ENCODE data around the gene NKG7.

NKG7 gene

DNA sequence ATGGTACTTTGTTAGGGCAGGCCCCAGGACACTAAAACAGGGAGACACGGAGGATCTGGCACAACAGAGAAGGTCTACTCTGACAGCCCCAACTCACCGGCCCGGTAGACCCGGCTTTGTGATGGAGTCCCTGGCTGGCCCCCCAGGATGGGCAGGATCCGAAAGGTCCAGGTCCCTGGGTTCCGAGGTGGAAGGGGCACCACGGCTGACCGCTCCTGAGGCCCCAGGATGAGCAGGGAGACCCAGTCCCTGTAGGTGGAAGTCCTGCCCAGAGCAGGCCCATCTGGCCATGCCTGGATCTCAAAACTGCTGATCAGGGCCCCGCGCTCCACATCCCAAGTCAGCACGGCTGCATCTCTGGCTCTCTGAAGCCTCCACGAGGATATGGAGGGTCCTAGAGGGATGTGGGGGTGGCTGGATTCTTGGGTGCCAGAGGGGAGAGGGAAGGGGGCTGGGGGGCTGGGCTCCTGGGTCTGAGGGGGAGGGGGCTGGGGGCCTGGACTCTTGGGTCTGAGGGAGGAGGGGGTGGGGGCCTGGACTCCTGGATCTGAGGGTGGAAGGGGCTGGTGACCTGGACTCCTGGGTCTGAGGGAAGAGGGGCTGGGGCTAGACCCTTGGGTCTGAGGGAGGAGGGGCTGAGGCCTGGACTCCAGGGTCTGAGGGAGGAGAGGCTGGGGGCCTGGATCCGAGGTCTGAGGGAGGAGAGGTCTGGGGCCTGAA, 35.2 kb downstream of the NKG7 start:
- no peak for DNase-seq (ENCODE audit: low read depth)

DNA sequence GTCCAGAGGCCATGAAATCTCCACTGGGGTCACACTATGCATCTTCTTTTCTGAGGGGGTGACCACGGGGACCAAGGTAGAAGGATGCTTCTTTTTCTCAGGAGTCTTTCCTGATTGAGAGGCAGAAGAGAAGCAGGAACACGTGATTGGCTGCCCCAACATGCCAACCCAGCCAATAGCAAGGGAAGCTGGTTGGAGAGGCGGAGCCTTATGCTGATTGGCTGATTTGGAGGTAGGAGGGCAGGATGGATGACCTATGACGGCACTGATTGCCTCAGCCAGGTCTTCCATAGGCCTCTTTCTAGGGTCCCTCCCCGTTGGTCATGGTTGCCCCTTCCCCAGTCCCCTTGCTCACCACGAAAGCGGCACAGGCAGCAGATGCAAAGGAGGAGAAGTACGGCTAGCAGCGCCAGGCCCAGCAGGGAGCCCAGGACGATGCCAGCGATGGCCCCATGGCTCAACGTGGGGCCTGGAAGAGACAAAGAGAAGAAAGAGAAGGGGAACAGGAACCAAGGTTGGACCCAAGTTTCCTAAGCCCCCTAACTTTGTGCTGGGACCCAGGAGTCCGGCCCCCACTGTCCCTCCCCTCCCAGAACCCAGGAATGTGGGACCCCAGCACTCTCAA, 38.5 kb downstream of the NKG7 start:
- DNase-seq (ENCODE audit: low read depth) = no peak

DNA sequence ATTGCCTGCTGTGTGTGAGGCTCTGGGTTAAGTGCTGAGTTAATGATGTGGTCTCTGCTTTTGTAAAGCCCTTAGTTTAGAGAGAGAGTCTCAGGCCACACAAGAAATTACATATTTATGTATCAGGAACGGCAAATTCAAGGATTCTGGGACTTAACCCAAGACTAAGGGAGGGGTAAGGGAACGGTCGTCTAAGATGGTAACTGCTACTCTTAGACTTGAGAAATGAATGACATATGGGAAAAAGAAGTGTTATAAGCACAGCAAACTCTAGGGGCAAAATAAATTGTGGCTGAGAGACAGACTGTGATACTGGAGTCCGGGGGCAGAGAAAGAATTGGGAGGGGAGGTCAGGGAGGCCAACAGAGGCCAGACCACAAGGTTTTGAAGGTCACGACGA, 40.7 kb downstream of the NKG7 start:
- DNase-seq (ENCODE audit: low read depth) = no peak

DNA sequence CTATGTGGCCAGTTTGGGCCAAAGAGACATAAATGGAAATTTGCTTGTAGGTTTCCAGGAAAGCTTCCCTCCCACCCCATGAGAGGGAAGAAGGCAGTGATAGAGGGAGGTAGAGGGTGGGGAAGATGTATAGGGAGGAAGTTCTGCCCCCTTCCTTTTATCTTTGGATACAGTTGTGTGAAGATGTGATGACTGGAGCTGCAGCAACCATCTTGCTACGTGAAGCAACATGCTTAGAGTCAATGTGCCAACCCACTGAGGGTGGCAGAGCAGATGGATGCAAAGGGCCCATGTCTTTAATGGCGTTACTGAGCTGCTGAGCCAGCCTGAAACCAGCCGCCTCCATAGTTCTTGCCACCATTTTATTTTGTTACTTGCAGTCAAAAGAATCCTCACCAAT, 41.3 kb downstream of the NKG7 start:
- DNase-seq (ENCODE audit: low read depth) = no peak

DNA sequence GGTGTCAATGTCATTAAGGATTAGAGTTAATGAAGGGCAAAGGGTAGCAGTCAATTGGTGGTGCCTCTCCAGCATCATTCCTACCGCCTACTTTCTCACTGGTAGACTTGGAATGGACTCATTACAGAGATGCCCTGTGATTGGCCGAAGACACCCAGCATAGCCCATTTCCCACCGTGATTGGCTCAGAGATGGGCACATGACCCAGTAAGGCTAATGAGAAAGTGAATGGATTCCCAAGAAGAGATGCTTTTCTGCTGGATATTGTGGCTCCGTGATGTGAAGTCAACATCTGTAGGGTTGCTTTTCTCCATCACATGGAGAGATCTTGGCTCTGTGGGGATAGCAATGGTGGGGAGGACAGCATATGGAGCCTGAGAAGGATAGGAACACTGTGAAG, 42.1 kb downstream of the NKG7 start:
- DNase-seq (ENCODE audit: low read depth) = no peak

DNA sequence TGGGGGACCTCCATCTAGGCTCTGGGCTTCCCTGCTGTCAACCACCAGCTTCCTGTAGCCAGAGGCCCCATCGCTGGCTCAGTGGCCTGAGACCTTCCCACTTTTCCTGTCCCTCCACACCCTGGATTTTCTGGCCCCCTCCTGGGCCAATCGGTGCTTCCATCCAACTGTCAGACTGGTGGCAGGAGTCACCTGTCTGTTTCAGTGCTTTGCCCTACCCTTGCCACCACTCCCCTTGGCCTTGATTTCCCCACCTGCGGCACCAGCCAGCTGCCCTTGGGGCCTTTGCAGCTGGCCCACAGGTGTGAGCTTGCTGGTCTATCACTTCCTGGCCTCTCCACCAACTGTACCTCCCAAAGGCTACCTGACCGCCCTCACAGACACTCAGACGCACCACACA, 43.0 kb downstream of the NKG7 start:
- DNase-seq (ENCODE audit: low read depth) = no peak

DNA sequence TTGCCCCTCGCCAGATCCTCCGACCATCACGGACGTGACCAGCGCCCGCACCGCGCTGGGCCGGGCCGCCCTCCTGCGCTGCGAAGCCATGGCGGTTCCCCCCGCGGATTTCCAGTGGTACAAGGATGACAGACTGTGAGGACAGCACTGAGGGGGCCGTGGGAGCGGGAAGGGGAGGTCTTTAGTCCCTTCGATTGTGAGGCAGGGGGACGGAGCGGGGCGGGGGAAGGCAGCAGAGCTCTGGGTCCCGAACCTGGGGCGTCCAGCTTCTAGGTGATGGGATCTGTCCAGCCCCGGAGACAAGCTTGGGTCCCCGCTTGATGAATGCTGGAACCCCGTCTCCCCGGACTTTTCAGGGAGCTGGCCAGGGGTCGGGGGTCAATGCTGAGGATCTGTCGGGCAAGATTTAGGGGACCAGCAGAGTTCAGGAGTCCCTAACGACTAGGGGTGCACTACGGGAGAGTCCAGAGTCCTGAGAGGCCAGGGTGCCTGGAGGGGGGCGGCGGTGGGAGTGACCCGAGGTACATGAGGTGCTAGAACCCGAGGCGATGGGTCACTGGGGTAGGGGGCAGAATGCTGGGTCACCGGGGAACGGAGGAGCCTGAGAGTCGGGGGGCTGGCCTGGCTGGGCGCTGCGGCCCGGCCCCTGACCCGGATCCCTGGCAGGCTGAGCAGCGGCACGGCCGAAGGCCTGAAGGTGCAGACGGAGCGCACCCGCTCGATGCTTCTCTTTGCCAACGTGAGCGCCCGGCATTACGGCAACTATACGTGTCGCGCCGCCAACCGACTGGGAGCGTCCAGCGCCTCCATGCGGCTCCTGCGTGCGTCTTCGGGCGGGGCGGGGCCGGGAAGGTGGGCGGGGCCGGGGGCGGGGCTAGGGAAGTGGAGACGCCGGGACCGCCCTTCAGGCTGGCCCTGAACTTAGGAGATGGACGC, 45.1 kb downstream of the NKG7 start:
- DNase-seq (ENCODE audit: low read depth) = no peak

DNA sequence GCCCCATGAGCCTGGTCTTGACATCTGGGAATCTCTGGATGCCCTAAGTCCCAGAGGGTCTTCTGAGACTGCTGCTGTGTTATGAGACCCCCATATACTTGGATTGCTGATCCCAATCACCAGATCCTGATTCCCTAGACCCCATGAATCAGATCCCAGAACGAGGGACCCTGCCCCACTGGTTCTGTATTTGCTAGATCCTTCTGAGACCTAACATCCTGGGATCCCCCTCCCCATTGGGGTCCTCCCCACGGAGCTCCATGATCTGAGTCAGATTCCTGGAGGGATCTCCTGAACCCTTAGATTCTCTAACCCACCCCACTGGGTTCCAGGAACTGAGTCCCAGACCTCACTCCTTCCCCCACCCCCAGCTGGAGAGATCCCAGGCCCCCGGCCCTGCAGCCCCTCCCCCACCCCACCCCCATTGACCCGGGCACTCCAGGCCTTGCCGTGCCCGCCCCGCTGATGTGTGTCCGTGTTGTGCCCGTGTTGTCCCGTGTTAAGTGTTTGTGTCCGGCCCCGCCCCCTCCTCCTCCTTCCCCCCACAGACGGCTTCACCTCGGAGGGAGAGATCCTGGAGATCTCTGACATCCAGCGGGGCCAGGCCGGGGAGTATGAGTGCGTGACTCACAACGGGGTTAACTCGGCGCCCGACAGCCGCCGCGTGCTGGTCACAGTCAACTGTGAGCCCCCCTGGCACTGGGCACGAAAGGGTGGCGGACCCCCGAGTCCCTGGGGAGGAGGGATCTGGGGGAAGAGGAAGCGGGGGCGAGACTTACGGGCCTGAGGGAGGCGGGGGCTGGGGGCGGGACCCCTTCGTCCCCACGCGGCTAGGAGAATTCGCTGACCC, 46.0 kb downstream of the NKG7 start:
- no peak for DNase-seq (ENCODE audit: low read depth)

DNA sequence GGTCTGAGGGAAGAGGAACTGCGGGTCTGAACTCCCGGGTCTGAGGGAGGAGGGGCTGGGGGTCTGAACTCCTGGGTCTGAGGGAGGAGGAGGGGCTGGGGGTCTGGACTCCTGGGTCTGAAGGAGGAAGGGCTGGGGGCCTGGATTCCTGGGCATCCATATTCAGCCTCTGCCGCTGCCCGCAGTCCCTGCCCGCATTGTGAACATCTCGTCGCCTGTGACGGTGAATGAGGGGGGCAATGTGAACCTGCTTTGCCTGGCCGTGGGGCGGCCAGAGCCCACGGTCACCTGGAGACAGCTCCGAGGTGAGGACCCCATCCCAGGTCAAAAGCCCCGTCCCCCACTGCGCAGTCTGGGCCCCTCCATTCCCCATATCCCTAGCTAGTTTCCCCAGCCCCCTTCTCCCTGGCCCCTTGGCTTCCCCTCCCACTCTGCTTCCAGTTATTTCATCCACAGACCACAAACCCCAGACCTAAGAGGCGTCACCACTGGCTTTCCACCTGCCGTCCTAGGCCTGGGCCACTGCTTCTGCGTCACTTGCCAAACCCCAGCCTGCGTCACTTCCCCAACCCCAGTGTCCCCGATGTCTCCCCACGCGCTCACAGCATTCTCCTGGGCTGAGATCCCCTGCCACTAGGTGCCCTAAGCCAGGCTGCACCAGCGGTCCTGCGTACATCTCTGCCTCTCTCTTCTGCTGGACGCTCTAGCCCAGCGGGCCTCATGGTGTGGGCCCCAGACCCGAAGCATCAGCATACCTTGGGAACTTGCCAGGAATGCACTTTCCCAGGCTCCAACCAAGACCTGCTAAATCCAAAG, 47.1 kb downstream of the NKG7 start:
- no peak for DNase-seq (ENCODE audit: low read depth)

DNA sequence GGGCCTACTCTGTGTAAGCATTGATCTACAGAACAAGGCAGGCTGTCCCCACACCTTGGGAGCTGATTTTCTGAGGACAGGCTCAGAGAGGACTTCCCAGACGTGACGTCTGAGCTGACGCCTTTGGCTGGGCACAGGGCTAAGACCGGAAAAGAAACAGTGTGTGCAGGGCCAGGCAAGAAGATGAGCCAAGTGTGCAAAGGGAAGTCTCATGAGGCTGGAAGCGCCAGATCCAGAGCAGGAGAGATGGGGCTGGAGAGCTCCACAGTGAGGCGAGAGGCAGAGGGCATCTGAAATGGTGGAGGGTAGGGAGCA, 48.3 kb downstream of the NKG7 start:
- DNase-seq (ENCODE audit: low read depth) = no peak

DNA sequence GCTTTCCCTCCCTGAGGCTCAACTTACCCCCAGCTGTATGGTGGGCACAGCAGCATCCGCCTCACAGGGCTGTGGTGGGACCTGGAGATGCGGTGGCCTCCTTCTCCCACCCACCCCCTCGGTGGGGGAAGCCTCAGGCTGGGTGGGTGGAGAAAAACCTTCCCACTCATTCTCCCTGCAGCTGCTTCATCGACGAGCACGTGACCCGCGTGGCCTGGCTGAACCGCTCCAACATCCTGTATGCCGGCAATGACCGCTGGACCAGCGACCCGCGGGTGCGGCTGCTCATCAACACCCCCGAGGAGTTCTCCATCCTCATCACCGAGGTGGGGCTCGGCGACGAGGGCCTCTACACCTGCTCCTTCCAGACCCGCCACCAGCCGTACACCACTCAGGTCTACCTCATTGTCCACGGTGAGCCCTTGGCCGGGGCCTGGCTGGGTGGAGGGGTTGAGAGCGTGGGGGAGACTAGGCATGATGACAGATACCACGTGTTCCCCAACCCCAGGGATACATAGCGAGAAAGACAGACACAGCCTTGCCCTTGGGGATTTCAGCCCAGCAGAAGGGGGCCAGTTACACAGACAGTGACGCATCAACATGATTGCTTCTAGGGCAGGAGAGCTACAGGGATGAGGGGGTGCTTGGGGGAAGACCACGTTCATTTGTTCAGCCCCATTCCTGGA, 48.8 kb downstream of the NKG7 start:
- DNase-seq (ENCODE audit: low read depth) = no peak

DNA sequence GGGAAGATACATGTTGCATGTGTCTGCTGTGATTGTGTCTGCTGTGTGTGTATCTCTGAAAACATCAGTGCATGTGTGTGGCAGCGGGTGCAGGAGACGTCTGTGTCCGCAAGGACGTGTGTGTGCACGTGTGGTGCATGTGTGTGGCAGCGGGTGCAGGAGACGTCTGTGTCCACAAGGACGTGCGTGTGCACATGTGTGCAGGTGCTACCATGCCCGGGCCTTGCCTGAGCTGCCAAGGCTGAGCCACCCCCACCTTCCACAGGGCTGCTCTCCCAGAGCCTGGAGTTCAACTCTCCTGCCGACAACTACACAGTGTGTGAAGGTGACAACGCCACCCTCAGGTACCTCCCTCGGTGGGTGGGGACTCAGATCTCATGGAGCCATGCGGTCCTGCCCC, 50.7 kb downstream of the NKG7 start:
- no peak for DNase-seq (ENCODE audit: low read depth)
